ENCODE results near the gene PRPF18.
"Not testable (repeated sequence)": the region's sequence is repeated elsewhere in the genome, so short reads cannot be mapped to it uniquely, and the experiment has no call there.

The PRPF18 gene, protein sequence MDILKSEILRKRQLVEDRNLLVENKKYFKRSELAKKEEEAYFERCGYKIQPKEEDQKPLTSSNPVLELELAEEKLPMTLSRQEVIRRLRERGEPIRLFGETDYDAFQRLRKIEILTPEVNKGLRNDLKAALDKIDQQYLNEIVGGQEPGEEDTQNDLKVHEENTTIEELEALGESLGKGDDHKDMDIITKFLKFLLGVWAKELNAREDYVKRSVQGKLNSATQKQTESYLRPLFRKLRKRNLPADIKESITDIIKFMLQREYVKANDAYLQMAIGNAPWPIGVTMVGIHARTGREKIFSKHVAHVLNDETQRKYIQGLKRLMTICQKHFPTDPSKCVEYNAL

GRCh38 chr10:13586676-13587355 lies at the start of gene PRPF18:
Gene PRPF18 (plus strand): TSS chr10:13586965. CDS start chr10:13587087, 122 bp downstream.
- peak; percentile 94 for DNase-seq

GRCh38 chr10:13537985-13538384 lies 48.8 kb upstream of the PRPF18 start:
- not testable (repeated sequence) for DNase-seq

- DNase-seq, result no peak
These were observed 44.2 kb upstream of the PRPF18 start for GRCh38 chr10:13542533-13542932.

DNA sequence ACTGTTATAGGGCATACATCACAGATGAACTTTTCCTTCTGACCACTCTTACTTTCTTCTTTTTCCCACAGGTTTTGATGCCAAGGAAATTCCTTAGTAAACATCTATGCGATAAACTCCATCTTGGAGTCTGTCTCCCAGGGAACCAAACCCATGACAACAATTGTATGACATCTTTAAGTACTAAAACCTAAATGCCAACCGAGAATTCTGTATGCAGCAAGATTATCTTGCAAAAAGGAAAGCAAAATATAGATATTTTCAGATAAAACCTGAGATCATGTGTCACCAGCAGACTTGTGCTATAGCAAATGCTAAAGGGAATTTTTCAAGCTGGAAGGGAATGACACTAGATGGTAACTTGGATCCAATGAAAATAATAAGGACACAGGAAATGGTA lies 36.0 kb upstream of the PRPF18 start:
- DNase-seq, result no peak

DNA sequence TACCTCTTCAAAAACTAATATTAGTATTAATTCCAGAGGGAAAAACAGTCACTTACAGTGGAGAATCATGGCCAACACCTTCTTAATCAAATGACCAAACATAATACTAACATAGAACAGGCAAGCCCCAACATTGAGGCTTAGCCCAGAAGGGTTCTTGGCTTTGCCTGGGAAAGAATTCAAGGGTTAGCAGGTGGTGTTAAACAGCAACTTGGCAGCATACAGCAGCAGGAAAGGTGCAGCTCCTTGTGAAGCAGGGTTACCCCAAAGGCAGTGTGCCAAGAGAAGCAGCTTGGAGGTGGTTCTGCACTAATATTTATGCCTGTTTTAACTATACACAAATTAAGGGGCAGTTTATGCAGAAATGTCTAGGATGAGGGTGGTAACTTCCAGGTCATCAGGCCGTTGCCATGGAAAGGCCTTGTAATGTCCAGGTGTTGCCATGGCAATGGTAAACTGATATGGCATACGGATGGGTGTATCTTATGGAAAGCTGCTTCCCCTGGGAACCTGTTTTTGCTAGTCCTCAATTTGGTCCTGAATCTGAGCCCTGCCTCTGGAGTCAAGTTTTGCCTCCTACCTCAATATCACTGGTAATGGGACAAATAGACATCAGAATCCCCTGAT lies 30.8 kb upstream of the PRPF18 start:
- no peak for DNase-seq

DNA sequence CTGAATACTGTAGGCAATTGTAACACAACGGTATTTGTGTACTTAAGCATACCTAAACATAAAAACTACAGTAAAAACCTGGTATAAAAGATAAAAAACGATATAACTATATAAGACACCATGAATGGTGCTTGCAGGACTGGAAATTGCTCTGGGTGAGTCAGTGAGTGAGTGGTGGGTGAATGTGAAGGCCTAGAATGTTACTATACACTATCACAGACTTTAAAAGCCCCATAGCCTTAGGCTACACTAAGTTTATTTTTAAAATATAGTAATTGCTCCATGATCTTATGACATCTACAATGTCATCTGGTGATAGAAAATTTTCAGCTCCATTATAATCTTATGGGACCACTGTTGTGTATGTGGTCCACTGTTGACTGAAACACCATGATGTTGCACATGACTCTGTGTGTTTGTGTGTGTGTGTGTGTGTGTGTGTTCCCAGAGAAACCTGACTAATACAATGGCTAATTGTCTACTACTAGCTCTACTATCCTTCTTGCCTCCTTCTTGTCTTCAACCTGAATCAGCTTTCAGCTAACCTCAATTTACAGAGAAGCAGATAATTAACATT lies 27.6 kb upstream of the PRPF18 start:
- no peak for DNase-seq

- no peak for DNase-seq
These were observed 26.2 kb upstream of the PRPF18 start for GRCh38 chr10:13560597-13560996.

DNA sequence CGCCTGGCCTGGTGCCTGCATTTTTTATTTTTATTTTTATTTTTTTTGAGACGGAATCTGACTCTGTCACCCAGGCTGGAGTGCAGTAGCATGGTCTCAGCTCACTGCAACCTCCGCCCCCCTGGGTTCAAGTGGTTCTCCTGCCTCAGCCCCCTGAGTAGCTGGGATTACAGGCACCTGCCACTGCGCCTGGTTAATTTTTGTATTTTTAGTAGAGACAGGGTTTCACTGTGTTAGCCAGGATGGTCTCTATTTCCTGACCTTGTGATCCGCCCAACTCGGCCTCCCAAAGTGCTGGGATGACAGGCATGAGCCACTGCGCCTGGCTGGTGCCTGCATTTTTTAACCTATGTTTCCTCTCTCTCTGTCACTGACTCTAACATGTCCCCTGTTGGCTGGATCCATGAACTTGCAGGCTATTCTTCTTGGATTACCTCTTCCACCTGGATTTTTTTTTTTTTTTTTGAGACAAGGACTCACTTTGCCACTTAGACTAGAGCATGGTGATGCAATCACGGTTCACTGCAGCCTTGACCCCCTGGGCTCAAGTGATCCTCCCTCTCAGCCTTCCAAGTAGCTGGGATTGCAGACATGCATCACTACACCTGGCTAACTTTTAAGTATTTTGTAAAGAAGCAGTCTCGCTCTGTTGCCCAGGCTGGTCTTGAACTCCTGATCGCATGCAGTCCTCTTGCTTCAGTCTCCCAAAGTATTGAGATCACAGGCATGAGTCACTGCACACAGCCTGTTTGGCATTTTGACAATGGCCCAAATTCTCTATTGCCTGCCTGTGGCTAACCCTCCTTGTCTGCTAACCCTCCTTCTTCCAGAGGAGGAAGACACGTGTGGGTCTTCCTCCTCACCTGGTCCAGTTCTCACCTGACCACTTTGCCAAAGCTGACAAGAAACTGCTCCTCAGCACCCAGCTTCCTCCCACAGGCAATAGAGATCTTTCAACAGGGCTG lies 23.0 kb upstream of the PRPF18 start:
- no peak for DNase-seq

- no peak for DNase-seq
These were observed 22.2 kb upstream of the PRPF18 start for GRCh38 chr10:13564576-13564975.

DNA sequence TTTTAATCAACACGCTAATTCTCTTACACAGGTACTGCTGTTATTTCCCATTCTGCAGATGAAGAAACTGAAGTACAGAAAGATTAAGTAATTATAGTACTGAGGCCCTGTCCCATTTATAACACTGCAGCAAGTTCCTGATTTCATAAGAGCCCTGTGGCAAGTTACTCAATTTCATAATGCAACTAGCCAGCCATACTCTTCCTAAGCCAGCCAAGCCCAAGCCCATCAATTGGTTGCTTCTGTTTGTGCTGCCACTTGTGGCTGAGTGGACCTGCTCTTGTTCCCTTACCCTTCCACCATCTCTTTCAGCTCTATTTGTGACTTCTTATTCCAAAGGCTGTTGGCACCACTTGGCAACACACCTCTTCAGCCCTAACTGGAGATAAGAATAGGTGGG lies 19.7 kb upstream of the PRPF18 start:
- no peak for DNase-seq

GRCh38 chr10:13571541-13571940 lies 15.2 kb upstream of the PRPF18 start:
- no peak for DNase-seq

- DNase-seq, result no peak
These were observed 12.8 kb upstream of the PRPF18 start for GRCh38 chr10:13573960-13574359.

- no peak for DNase-seq
These were observed 1.5 kb upstream of the PRPF18 start for GRCh38 chr10:13585195-13585751.

GRCh38 chr10:13585943-13586342 lies 822 bp upstream of the PRPF18 start:
- DNase-seq, result no peak

- no peak for DNase-seq
These were observed 626 bp downstream of the PRPF18 start for GRCh38 chr10:13587391-13587790.

GRCh38 chr10:13589316-13589715 lies 2.6 kb downstream of the PRPF18 start:
- no peak for DNase-seq

DNA sequence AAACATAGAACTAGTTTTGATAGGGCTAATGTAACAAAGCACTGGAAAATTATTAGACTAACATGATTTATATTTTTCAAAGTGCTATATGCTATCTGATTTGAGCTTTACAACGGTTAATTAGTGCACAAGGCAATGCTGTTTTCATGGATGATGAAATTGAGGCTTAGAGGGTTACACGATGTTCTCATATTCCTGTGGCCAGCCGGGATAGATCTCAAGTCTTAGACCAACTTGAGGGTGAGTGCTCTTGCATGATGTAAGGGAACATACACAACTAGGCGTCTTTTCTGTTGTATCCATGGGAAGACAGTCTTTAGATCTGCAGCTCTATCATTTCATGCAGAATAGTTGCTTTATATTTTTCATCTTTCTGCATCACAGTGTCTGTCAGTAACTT lies 4.1 kb downstream of the PRPF18 start:
- no peak for DNase-seq

DNA sequence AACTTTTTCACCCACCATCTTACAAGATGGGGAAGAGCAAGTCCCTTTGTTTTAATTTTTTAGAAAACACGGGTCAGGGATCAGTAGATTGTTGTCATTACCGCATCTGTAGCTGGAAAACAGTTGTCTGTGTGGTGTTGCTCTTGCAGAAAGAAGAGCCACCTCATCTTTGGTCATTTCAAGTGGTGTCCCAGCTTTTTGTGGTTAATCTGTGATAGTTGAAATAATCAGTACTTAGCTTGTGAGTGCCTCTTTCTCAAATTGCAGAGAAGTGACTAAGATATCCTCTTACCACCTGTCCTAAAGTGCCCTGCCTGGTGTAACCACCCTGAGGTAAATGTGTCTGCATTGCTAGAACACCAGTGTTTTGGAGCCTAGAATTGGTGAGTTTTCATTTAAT lies 5.5 kb downstream of the PRPF18 start:
- no peak for DNase-seq

- no peak for DNase-seq
These were observed 6.8 kb downstream of the PRPF18 start for GRCh38 chr10:13593535-13593934.

DNA sequence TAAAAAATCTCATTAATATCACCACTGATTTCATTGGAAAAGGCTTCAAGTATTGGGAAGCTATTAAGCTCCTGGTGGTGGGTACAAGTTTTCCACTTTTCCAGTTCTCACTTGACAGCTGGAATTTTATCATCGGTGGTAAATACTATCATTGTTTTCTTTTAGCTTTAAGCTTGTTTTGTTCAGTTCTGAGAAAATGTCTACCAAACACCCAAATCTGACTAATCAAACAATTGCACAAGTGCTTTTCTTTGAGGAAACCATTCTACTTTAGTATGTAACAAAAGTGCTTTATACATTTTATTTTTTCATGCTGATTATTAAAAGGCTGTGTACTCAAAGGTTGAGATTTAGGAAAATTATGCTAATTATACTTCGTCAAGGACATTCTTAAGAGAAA lies 7.9 kb downstream of the PRPF18 start:
- no peak for DNase-seq

DNA sequence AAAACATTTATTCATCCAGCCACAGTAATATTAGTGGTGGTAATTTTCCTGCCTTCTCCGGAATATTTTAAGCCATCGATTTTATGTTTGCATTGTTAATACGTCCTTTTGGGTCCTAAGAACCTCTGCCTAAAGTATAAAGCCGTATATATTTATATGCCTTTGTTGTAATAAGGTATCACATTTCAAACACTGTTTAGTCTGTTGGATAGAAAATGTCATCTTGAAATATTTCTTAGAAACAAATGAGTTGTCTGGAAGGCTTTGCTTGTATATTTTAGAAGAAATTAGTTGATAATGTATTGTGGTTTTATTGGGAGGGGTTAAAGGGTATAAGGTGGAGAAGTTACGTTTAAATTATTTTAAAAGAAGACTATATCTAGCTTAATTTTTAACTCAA lies 11.1 kb downstream of the PRPF18 start:
- DNase-seq, result no peak

DNA sequence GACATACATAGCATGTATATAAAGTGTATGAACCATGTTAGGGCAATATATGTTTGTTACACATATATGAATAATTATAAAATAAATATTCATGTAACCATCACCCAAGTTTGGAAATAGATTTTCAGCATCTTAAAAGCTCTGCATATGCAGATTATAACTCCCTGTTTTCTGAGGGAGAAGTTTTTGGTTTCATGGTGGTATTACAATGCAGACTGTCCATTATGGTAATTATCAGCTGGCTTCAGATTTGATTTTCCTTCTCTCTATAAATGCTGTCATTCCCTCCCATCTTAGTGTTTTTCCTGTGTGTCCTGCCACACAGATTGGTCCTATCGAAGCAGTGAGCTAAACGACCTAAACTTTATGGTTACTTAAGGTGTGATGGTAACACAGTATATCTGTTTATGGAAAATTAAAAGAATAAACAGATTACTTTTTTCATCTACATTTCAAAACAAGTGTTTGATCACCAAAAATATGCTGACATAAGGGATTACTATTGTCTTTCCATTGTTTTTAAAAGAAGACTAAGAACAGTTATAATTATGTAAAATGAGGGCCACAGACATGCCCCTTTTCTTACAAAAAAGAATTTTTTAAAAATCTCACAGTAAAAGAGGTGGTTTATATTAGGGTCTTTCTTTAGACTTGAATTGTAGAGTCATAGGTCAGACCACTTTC lies 17.7 kb downstream of the PRPF18 start:
- no peak for DNase-seq
